Stimulated activated CD4-positive, alpha-beta T cell treated with anti-CD3 and anti-CD28 coated beads, Interleukin-1b, Interleukin-23, amount 100 ng/mL, for 48 hours (primary cell): ENCODE measurements around the gene PKN2.

Experiments used
- DNase-seq: peaks from one replicate; pipeline ENCODE4 v3.0.0-alpha.2; 2020

PKN2 gene

DNA sequence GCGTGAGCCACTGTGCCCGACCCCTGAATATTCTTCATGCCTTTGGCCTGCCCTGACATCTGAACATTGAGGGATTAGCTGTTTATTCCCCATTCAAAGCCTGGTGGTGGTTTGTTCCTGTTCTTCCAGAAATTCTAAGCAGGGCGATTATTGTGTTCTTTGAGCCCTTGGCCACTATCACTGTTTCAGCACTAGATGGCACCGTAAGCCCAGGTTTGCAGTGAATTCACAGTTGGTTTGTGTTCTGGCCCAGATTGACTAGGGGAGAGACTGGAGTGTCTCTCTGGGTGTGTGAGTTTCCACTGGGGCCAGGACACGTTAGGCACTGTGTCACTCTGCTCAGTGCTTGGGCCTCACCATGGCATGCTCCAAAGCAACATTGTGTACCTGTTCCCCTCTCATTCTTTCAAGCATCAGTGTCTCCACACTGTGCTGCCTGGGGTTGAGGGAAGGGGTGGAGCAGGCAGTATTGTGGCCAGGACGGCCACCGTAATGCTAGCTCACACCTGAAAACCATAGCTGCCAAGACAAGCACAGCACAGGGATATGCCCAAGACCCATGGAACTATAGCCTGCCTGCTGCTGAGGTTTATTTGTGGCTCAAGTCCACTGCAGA is 52.7 kb downstream of the PKN2 start:
- DNase-seq = peak; percentile 23

GRCh38 chr1:88737338-88737927 is 53.4 kb downstream of the PKN2 start:
- no peak for DNase-seq

DNA sequence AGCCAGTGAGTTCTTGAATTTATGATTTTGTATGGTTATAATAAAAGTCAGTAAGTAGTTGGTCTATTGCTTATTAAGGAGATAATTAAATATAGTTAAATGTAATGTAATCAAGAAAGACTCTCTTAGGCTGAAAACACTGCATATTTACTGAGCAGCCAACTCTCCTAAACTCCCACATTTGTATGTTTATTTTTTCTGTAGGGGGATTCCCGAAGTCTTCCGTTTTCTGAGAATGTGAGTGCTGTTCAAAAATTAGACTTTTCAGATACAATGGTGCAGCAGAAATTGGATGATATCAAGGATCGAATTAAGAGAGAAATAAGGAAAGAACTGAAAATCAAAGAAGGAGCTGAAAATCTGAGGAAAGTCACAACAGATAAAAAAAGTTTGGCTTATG is 56.7 kb downstream of the PKN2 start:
- no peak for DNase-seq

DNA sequence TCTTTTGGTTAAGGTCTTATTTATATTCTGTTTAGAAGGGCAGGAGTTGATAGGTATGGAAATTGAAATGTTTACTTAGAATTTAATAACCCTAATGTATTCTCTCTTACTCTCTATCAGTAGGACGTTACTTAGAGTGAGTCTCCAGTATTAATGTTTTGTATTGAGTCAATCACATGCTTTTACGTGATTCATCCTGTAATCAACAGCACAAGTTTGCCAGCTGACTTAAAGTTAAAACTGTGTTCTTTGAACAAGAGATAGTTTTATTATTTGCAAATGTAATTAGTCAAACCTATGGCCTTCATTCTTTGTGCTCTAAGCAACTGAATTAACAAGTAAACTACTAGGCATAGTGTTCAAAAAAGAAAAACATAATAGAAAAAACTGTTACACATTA is 57.3 kb downstream of the PKN2 start:
- DNase-seq = no peak

GRCh38 chr1:88742531-88742930 is 58.5 kb downstream of the PKN2 start:
- no peak for DNase-seq

DNA sequence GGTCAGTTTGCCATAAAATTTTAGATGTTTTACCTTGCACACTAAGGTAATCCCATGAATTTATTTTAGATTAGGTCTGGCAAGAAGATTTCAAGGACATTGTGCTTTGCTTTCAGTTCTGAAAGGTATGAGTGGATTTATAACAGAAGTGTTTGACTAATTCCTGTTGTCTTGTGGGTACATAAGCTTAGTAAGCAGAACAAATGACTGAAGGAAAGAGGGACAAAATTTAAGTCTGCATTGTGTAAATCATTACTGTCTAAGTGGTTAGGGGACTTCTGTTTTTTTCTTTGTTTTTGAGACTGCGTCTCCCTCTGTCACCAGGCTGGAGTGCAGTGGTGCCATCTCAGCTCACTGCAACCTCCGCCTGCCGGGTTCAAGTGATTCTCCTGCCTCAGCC is 60.1 kb downstream of the PKN2 start:
- no peak for DNase-seq

DNA sequence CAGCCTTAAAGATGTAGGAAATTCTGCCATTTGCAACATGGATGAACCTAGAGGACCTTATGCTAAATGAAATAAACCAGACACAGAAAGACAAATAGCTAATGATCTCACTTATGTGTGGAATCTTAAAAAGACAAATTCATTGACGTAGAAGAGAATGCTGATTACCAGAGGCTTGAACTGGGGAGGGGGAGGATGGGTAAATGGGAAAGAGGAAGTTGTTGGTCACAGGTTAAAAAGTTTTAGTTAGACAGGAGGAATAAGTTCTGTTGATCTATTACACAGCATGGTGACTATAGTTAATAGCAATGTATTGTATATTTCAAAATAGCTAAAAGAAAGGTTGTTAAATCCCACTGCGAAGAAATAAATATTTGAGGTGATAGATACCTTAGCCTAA is 62.8 kb downstream of the PKN2 start:
- no peak for DNase-seq

DNA sequence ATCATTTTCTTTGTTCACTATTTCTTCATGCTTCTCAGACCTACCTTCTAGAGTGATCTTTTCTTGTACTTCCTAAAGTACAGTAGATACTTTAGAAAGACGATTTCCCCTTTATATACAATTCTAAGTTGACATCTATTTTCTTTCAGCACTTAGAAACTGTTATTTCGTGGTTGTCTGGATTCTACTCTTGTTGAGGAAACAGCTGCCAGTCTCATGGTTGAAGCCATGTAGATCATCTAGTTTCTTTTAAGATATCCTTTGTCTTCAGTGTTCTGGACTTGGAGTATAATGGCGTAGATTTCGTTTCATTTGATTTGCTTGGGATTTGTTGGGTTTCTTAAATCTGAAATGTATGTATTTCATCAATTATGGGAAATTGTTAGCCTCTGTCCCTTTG is 67.6 kb downstream of the PKN2 start:
- DNase-seq = no peak

- no peak for DNase-seq
Measured at GRCh38 chr1:88753506-88753905, 69.4 kb downstream of the PKN2 start.

DNA sequence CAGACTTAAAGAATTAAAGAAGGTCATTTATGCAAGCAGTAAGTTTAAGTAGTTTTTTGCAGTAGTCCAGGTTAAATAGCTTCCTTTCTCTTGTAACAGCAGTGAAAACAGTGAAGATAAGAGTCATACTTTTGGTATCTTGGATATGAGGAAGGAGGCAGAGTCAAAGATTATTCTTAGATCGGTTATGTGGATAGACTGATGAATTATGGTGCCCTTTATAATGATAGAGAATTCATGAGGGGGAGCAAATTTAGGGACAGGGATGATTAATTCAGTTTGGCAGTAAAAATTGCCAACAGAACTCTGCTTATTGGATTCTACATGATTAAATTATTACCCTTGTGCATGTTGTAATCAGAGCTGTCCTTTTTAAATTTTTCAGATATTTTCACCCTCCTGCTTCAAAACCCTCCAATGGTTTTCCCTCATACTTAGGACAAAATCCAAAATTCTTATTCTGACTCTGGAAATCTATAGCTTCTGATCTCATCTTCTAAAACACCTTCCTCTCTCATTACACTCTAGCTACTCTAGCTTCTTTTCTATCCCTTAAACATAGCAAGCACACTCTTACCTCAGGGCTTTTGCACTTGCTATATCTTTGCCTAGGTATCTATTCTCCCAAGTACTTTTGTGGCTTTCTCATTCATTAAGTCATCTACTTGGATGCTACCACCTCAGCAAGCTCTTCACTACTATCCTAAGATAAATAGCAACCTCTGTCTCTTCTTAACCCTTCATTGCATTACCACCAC is 79.8 kb downstream of the PKN2 start:
- DNase-seq = no peak

DNA sequence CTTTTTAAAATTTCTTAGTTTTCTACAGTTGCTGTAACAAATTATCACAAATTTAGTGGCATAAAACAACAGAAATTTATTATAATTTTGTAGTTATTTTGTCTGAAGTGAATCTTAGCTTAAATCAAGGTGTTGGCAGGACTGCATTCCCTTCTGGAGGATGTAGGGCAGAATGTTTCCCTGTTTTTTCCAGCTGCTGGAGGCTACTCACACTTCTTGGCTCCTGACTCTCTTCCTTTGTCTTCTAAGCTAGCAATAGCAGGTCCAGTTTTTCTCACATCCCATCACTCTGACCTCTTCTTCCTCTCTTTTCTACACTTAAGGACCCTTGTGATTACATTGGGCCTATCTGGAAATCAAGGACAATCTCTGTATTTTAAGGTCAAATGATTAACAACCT is 84.1 kb downstream of the PKN2 start:
- no peak for DNase-seq

GRCh38 chr1:88768816-88769215 is 84.7 kb downstream of the PKN2 start:
- DNase-seq = no peak

GRCh38 chr1:88773540-88774150 is 89.6 kb downstream of the PKN2 start:
- DNase-seq = peak; percentile 21

GRCh38 chr1:88774151-88774556 is 90.1 kb downstream of the PKN2 start:
- peak; percentile 53 for DNase-seq

DNA sequence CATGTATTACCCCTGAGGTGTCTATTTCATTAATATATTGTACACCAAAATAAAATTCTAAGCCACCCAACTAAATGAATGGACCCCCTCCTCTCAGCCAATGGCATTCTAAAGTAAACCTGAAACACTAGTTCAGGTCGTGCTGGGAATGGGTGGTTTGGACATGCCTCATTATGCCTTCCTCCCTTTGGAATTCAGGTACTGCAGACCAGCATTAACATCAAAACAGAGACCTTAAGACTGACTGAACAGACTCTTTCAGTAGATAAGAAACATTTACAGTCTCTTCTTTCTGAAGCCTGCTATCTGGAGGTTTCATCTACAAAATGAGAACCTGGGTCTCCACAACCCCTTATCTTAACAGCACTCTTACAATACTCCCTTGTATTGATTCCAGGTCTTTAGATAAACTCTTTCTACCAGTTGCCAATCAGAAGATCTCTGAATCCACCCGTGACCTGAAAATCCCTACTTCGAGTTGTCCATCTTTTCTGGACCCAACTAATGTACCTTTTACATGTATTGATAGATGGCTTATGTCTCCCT is 93.6 kb downstream of the PKN2 start:
- no peak for DNase-seq

- DNase-seq = no peak
Measured at GRCh38 chr1:88779880-88780279, 95.8 kb downstream of the PKN2 start.

DNA sequence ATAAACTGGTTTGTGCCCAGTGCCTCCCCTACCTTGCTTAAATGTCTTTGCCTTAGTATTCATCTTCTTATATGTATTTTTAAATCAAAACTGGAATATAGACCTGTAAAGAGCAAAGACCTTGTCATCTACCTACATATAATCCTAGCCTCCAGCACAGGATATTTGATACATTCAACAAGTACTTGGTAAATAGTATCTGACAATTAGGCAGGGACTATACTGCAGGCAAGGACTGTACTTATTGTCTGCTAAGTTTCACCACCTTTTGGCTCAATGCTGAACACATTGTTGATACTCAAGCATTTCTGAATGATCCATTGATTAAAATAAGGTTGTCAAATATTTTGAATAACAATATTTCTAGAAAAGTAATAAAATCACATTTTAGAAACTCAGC is 96.4 kb downstream of the PKN2 start:
- DNase-seq = no peak

DNA sequence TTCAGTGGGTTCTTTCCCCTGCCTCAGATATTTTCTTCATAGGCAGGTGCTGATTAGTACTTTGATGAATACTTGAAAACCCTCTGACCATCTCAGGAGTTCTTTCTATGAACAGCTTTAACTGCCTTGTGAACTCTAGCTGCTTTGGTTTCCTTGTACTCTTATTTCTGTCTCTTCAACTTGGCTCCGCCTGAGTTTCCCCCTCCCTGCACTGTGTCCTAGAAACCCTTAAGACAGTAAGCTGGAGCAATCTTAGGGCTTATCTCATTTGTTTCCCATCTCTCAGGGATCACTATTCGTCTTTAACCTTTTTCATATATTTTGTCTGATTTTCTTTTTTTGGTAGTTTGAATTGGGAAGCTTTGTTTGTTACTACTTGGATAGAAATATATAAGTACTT is 99.1 kb downstream of the PKN2 start:
- no peak for DNase-seq

- no peak for DNase-seq
Measured at GRCh38 chr1:88784551-88784950, 100.5 kb downstream of the PKN2 start.

DNA sequence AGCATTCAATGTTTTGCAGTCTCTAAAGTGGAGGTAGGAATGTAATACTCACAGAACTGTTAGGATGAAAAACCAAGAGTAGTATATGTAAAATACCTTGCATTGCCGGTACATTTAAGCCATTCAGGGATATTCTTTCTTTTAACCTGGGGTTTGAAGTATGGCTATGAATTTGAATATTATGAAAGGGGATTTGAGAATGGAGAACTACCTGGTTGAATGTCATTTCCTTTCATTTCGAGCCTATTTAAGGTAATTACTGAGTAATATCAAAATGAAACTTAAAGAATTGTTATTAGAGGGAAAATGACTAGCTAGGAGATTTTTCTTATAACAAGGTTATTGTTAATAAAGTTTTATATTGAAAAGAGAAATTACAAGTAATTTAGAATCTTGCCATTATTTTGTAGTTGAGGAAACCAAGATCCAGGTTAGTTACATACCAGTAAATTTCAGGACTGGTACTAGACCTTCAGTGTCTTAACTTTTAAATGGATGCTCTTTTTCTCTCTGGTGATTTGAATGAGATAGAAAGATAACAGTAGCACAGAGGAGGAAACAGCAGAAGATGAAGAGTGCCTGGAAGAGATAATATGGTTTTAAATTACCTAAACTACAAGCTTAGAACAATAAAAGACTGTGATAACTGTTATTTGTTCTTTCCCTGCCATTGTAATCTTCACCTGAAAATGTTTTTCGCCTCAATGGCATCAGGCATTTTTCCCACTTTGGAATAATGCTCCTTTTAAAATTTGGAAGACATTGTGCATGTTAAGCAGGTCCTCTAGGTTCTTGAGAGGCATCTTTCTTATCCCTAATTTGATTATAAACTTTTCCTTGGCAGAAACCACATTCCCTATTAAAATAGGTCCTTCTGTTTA is 103.2 kb downstream of the PKN2 start:
- no peak for DNase-seq

DNA sequence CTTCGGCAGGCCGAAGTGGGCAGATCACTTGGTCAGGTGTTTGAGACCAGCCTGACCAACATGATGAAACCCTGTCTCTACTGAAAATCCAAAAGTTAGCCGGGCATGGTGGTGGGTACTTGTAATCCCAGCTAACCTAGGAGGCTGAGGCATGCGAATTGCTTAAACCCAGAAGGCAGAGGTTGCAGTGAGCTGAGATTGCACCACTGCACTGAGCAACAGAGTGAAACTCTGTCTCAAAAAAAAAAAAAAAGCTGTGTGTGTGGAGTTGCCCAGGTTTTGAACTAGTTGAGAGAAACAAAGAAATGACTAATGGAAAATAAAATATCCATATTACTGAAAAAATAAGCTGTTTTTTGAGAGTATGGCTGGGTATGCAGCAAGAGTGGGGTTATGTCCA is 107.1 kb downstream of the PKN2 start:
- no peak for DNase-seq

DNA sequence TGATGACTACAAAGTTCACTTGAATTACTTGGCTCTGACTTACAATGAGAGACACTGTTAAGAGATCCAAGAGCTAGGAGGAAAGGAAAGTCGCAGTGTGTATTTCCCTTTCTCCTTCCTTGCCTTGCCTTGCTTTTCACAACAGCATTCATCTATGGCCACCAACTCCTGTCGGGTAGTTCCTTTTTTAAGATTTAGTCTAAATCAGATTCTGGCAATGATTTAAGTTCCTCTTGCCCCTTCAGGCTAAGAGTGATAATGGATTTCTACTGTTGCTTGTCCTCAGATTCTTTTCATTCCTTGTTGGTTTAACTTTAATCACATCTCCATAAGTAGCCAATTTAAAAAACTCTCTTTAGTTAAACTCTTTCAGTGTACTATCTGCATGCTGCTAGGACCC is 115.4 kb downstream of the PKN2 start:
- no peak for DNase-seq
